Measurements from ENCODE around the gene CELF2.
"Not testable (repeated sequence)": the region's sequence is repeated elsewhere in the genome, so short reads cannot be mapped to it uniquely, and the experiment has no call there.

CELF2 gene

DNA sequence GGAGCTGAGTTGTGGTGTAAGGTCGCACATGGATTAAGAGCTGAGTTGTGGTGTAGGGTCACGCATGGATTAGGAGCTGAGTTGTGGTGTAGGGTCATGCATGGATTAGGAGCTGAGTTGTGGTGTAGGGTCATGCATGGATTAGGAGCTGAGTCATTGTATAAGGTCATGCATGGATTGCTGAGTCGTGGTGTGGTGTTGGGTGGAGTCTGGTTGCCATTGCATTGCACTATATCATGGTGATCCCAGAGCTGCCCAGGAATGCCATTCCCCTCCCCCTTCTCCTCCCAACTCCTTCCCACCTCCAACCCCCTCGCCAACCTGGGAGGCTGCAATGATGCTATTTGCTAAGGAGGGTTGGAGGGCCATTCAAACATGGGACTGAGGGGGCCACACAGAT lies 349.2 kb downstream of the CELF2 start:
- not testable (repeated sequence) for DNase-seq

DNA sequence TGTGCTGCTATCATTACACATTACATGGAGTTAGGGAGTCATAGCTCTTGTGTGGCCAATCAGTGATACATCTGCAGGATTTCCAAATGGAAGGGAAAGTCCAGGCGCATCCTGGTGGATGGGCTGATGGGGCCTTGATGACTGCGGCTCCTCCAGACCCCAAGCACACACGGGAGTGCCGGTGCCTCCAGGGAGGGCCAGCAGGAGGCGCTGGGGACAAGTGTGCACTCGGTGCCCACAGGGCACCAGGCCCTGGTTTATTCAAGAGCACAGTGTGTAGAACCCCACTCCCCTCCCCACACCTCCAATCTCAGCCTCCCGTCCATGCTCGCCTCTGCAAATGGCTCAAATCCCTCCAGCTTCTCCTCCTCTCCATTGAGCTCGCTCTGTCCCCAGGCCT lies 349.8 kb downstream of the CELF2 start:
- DNase-seq: no peak

DNA sequence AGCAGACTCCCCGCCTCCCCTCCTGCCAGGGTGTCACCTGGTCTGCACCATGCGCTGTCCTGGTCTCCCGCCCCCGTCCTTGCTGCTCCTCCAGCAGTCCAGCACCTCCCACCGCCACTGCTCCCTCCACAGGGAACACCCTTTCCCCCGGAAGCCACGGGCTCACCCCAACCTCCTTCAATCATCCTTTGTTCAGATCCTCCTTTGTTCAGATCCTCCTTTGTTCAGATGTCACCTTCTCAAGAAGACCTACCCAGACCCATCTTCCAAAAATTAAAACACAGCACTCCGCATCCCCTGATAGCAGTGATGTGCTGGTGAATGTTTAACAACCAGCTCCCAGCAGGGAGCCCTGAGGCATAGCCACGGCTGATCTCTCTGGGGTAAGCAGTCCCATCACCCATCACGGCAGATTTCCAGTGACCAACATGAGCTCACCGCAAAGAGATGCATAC lies 356.1 kb downstream of the CELF2 start:
- no peak for DNase-seq

DNA sequence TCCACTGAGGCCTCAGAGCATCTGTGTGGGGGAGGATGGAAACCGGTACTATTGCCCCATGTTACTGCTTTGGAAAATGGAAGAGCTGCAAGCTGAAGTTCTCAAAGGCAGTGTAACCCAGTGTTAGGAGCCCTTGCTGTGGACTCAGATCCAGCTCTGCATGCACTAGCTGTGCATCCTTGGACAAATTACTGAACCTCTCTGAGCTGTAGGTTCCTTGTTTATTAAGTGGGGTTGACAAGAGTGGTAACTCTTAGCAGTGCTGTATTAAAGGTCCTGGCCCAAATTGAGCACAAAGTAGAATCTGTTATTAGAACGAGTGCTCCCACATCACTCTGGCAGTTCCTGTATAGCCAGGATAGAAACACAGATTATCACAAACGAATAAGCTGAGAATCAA lies 359.6 kb downstream of the CELF2 start:
- DNase-seq: no peak

DNA sequence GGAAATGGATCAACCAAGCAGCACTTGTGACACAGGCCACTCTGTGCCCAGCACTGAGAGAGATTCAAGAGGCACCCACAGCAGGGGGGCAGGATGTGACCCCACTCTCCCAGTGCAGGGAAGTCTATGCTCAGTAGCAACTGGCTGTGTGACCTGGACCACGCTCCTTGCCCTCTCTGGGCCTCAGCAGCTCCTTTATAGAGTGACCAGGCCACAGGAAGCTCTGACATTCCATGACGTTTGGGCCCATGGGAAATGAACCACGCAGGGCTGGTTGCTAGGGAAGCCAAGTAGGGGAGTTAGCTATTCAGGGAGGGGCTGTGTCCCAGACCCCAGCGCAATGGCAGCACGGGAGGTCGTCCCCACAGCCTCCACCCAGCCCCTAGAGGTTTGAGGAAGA lies 361.2 kb downstream of the CELF2 start:
- no peak for DNase-seq

DNA sequence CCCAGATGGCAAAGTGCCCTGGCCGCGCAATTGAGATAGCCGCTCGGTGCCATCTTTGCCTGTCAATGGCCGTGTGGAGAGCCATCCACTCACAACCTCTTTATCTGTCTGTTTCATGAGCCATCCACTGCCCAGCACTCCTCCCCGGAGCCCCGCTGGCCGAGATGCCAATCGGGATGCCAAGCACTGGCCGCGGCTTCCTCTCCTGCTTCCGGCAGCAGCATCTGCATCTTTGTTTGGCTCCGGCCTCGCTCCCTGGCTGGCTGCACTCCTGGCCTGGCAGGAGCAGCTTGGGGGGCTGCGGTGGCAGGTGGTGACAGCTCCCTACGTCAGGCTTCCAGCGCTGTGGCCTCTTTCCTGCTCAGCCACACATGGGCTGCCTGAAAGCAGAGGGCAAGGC lies 362.1 kb downstream of the CELF2 start:
- DNase-seq: no peak

DNA sequence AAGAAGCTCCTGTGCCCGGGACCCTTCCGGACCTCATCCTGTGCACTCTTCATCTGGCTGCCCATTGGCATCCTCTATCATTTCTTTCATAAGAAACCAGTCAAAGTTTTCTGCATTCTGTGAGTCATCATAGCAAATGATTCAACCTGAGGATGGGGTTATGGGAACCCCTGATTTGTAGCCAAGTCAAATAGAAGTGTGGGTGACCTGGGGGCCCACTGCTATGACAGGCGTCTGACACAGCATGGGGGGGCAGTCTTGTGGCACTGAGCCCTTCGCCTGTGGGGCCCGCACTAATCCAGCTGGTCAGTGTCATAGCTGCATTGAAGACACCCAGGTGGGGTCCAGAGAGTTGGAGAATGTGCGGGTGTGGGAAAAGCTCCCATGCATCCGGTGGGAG lies 363.4 kb downstream of the CELF2 start:
- DNase-seq: no peak

DNA sequence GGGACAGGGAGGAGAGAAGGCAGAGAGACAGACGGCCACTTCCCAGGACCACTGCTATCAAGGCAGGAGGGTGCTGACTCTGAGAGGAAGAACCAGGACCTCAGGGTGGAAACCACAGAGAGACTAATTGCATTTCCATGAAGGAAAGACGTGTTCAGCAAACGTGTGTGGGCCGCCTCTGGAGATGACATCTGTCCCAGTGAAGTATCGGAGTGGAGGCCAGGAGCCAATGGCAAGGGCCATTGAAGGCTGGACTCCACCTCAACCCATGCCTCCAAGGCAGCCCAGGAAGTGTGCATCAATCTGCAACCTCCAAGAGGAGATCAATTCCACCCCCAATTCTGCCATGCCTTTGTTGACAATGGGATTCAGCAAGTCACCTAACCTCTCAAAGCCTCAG lies 363.8 kb downstream of the CELF2 start:
- DNase-seq: no peak

DNA sequence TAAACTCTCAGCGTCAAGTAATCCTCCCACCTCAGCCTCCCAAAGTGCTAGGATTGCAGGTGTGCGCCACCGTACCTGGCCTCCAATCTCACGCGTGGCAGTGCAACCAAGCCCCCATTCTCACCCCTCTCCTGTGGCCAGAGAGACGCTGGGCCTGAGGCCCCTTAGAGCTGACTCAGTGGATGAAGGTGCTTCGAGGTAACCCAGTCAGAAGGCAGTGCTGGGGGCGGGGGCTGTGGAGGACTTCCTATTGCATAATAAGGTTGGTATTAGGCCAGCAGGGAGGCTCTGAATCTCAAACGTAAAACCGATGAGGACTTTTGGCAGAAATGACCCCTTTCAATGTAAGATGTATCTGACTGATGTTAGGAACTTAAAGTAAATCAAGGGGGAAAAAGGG lies 364.5 kb downstream of the CELF2 start:
- DNase-seq: no peak

DNA sequence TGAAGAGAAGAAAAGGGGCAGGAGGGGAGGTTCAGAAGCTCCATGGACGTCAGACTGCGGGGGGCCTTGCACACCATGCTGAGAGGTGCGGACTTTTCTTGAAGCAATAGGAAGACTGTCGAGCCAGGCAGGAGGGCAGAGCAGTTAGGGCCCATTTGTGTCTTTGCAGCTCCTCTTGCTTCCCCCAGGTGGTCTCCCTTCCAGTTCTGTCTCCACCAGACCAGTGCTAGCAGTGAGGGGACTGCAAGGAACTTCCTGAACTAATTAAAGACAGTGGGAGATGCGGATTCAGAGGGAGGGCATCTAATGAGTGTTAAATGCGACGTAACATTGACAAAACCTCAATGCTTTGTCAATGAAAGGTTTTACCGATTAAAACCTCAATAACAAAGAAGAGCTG lies 368.4 kb downstream of the CELF2 start:
- DNase-seq: no peak
